K562 (cell line): Measurements from ENCODE around the gene AGPAT2. TPM values are rescaled to one million over a fixed set of nuclear protein-coding genes. Genes with fewer than 3 reads are reported as not detected.

ENCODE experiments used
- ATAC-seq: fragments of 200-7000 bp; cut with Tn5 transposase; 3 replicates; pipeline ENCODE4 v1.9.1; 2020; ENCODE audit warnings: moderate library complexity
- BruUV-seq: library from RNA; stranded (reverse); fragments of 400-500 nt; replicated peaks from 2 replicates; lab custom pipeline; 2021; lab: Mats Ljungman, UMichigan
- CTCF ChIA-PET: fragments of 300-600 bp; formaldehyde crosslinking; extraction: SDS; loops from one replicate; lab custom pipeline; 2021; ENCODE audit warnings: low intra/inter-chr PET ratio; lab: Yijun Ruan, JAX
- POLR2A ChIA-PET: fragments of 300-600, 350-650 bp; sonication (Branson Sonifier 250); formaldehyde crosslinking; extraction: SDS; loops from one replicate; lab custom pipeline; 2021; ENCODE audit warnings: antibody characterized with exemption, inconsistent platforms; lab: Yijun Ruan, JAX
- DNase-seq, 4 experiments: peaks; one replicate each; pipeline versions ENCODE4 v3.0.0 to v3.0.0-alpha.2; 2011 to 2018; ENCODE audit warnings: low spot score in 3 of 4, mixed read lengths in 3 of 4; ENCODE audit errors: extremely low read depth in 1 of 4
- FAIRE-seq: peaks from 2 replicates; lab custom pipeline; 2011; peaks lifted over from hg19 to GRCh38; lab: Jason Lieb, UNC
- H2AFZ ChIP-seq: 2 replicates; pipeline ENCODE4 v1.6.0; 2011; ENCODE audit warnings: low read depth, low read length, control low read depth, inconsistent platforms
- H3K27ac ChIP-seq: fragments of 200-600 bp; 3 replicates; pipeline ENCODE4 v1.8.0; 2011; ENCODE audit warnings: low read depth, mild to moderate bottlenecking, control low read depth, inconsistent platforms, low read length, moderate library complexity, mixed read lengths; ENCODE audit errors: extremely low read depth
- H3K27me3 ChIP-seq, 2 experiments: fragments of 300-600 bp in 1 of 2; 2 replicates in 1 of 2; 3 replicates in 1 of 2; pipeline versions ENCODE4 v1.6.0 to v1.8.0; 2011; ENCODE audit warnings: inconsistent platforms in 2 of 2, low read length in 2 of 2, mild to moderate bottlenecking in 1 of 2, mixed read lengths in 1 of 2, moderate library complexity in 1 of 2; ENCODE audit not compliant: control insufficient read depth in 2 of 2, insufficient read depth in 2 of 2
- H3K36me3 ChIP-seq: fragments of 300-600 bp; 3 replicates; pipeline ENCODE4 v1.8.0; 2011; ENCODE audit warnings: mild to moderate bottlenecking, low read length, inconsistent platforms; ENCODE audit not compliant: control insufficient read depth, insufficient read depth
- H3K4me1 ChIP-seq, 2 experiments: fragments of 200-600 bp in 1 of 2; replicated peaks in 1 of 2; 2 replicates in 1 of 2; 3 replicates in 1 of 2; pipeline versions ENCODE4 v1.5.1 to v1.8.0; 2011; ENCODE audit warnings: inconsistent platforms in 2 of 2, low read length in 2 of 2, mild to moderate bottlenecking in 1 of 2, mixed read lengths in 1 of 2, moderate library complexity in 1 of 2; ENCODE audit not compliant: control insufficient read depth in 2 of 2, insufficient read depth in 2 of 2
- H3K4me2 ChIP-seq: 2 replicates; pipeline ENCODE4 v1.6.1; 2011; ENCODE audit warnings: low read length, control low read depth, inconsistent platforms, mixed read lengths; ENCODE audit not compliant: insufficient read depth
- H3K4me3 ChIP-seq: fragments of 200-600 bp; sonication (generic), shearing (Covaris generic); 2 replicates; pipeline ENCODE4 v1.5.1; 2016; ENCODE audit warnings: control low read depth, inconsistent platforms
- H3K79me2 ChIP-seq: fragments of 200-600 bp; 3 replicates; pipeline ENCODE4 v1.8.0; 2011; ENCODE audit warnings: low read length, inconsistent platforms; ENCODE audit not compliant: control insufficient read depth, insufficient read depth
- H3K9ac ChIP-seq, 2 experiments: 2 replicates each; pipeline versions ENCODE4 v1.6.0 to v1.6.1; 2011; ENCODE audit warnings: low read depth in 2 of 2, low read length in 2 of 2, control low read depth in 1 of 2, inconsistent platforms in 1 of 2, mild to moderate bottlenecking in 1 of 2, mixed read lengths in 1 of 2; ENCODE audit not compliant: insufficient read depth in 1 of 2
- H3K9me1 ChIP-seq: one replicate; pipeline ENCODE4 v1.6.0; 2011; ENCODE audit warnings: inconsistent platforms, mild to moderate bottlenecking, low read length, moderate library complexity; ENCODE audit not compliant: control insufficient read depth, insufficient read depth
- H3K9me3 ChIP-seq: replicated peaks from 2 replicates; pipeline ENCODE4 v1.5.1; 2011; ENCODE audit warnings: low read depth, low read length, inconsistent platforms; ENCODE audit not compliant: control insufficient read depth, insufficient read depth
- H4K20me1 ChIP-seq: replicated peaks from 2 replicates; pipeline ENCODE4 v1.6.1; 2011; ENCODE audit warnings: low read length, inconsistent platforms, mixed read lengths; ENCODE audit not compliant: control insufficient read depth, insufficient read depth
- CBFA2T3 ChIP-seq: fragments of 450-650 bp; IDR thresholded peaks from 2 replicates; pipeline ENCODE4 v1.6.1; 2017
- CEBPB ChIP-seq: fragments of 450-650 bp; IDR thresholded peaks from 2 replicates; pipeline ENCODE4 v1.6.1; 2016; ENCODE audit warnings: missing genetic modification characterization, missing compliant biosample characterization
- E2F4 ChIP-seq: sonication (generic); formaldehyde crosslinking; IDR thresholded peaks from 2 replicates; pipeline ENCODE4 v1.8.0; 2022; ENCODE audit warnings: mild to moderate bottlenecking, low read depth, missing genetic modification reagents
- KLF16 ChIP-seq: IDR thresholded peaks from 2 replicates; pipeline ENCODE4 v1.6.1; 2016; ENCODE audit warnings: antibody characterized with exemption
- MLX ChIP-seq, 2 experiments: fragments of 450-650 bp in 1 of 2; sonication (generic) in 1 of 2; formaldehyde crosslinking; conservative IDR thresholded peaks; 2 replicates each; pipeline versions ENCODE4 v1.4.0 to v1.8.1; 2020 to 2022; ENCODE audit warnings: mild to moderate bottlenecking in 1 of 2, missing genetic modification reagents in 1 of 2
- OTX1 ChIP-seq: fragments of 450-650 bp; formaldehyde crosslinking; IDR thresholded peaks from 2 replicates; pipeline ENCODE4 v1.4.0; 2022; ENCODE audit warnings: mild to moderate bottlenecking
- SMAD1 ChIP-seq: fragments of 150-350 bp; IDR thresholded peaks from 2 replicates; pipeline ENCODE4 v1.6.1; 2014; ENCODE audit warnings: low read length, low read depth; ENCODE audit not compliant: partially characterized antibody
- ZFX ChIP-seq: sonication (generic); formaldehyde crosslinking; IDR thresholded peaks from 2 replicates; pipeline ENCODE4 v1.8.0; 2022; ENCODE audit warnings: mild to moderate bottlenecking, missing genetic modification reagents, moderate library complexity
- WGBS: fragments of 100-300 bp; shearing (Covaris generic); methylation state at CpG from one replicate; pipeline ENCODE4 v1.1.6; 2016; ENCODE audit warnings: low coverage, mixed read lengths; ENCODE audit not compliant: insufficient coverage; ENCODE audit errors: missing lambda C conversion rate; 5-methylcytosine and 5-hydroxymethylcytosine counted together
- in situ Hi-C: fragments of 300-500 bp; cut with MboI; formaldehyde crosslinking; loops from 4 replicates; pipeline ENCODE4 v1.15.0; 2018; ENCODE audit warnings: inconsistent platforms, mixed read lengths
- intact Hi-C: fragments of 100-400 bp; cut with micrococcal nuclease; formaldehyde crosslinking; loops from 2 replicates; pipeline ENCODE4 v1.14.2; 2022
- polyA plus RNA-seq, 8 experiments: library from polyadenylated mRNA; depleted of rRNA in 4 of 8; stranded (reverse) in 5 of 8; unstranded in 3 of 8; fragments of >200 nt; fragmentation: Nextera tagmentation in 2 of 8; fragmentation: Illumina TruSeq in 1 of 8; extraction: Ambion mirVana in 2 of 8; extraction: Trizol in 1 of 8; gene quantifications; 2 replicates each; pipeline versions ENCODE4 v1.2.1 to v1.2.3, GENCODE V29; 2011 to 2014; ENCODE audit warnings: inconsistent platforms in 1 of 8, missing spikeins in 1 of 8
- total RNA-seq, 7 experiments: library from RNA; depleted of rRNA in 6 of 7; stranded (reverse); fragments of >200 nt in 6 of 7; fragmentation: Illumina TruSeq in 2 of 7; extraction: Trizol in 2 of 7; gene quantifications; 2 replicates each; pipeline versions ENCODE4 v1.2.1 to v1.2.3, GENCODE V29; 2011 to 2021; ENCODE audit warnings: low replicate concordance in 1 of 7

The AGPAT2 gene
- total and polyA plus RNA-seq, 9 of the 15 experiments (the other 6 are each of a cell fraction or from before 2014, with no cell fraction given): 0.13 to 54.5 (median 23.9) TPM

- H3K79me2 ChIP-seq: peaks cover 46% of the 10 kb centered on the region
- DNase-seq (no peak), ATAC-seq (no peak), FAIRE-seq (peak; percentile 6)
- H3K4me3 ChIP-seq: no peak overlapping the region
- H4K20me1 ChIP-seq: peaks cover 11% of the 10 kb centered on the region
- no peak overlapping the region for H2AFZ ChIP-seq
- H3K9me3 ChIP-seq: no peaks in the 10 kb centered on the region
- WGBS: 63% methylated on average over 20 of the region's 22 CpGs
- in situ Hi-C loops: no loop called here
- H3K27me3 ChIP-seq: no peaks in the 10 kb centered on the region
- H3K4me2 ChIP-seq: no peak overlapping the region
- H3K27ac ChIP-seq: no peak overlapping the region
- CTCF ChIA-PET: no interaction called here
- peaks cover 11 to 84% of the 10 kb centered on the region in 2 experiments; a peak in 4 of 5 replicates for H3K4me1 ChIP-seq
- no peak for TF ChIP-seq SMAD1
- peak; percentile 43 for TF ChIP-seq CEBPB (tag)
- TF ChIP-seq OTX1 (CRISPR knock-in tag): no peak
- TF ChIP-seq, all 486 proteins: peak for 1
- intact Hi-C loops: no loop called here
- H3K9me1 ChIP-seq: peaks cover 2% of the 10 kb centered on the region
- peaks cover 29% of the 10 kb centered on the region; the same call in 1 of the 3 replicates for H3K36me3 ChIP-seq
- BruUV-seq: no TSS peak
- POLR2A ChIA-PET: no interaction called here
- H3K9ac ChIP-seq: peak overlapping the region in 1 of 2 experiments; percentile 78; a peak in 2 of 4 replicates
These were observed 7.8 kb downstream of the AGPAT2 start for GRCh38 chr9:136679431-136679941.

- Histone ChIP-seq H3K4me3 (no peak overlapping the region), H4K20me1 (peaks cover 15% of the 10 kb centered on the region), H3K79me2 (peaks cover 37% of the 10 kb centered on the region), H3K4me1 (peaks cover 11 to 84% of the 10 kb centered on the region in 2 experiments; a peak in 4 of 5 replicates), H3K27me3 (no peaks in the 10 kb centered on the region), H3K9ac (peak overlapping the region in 1 of 2 experiments; percentile 78; a peak in 2 of 4 replicates), H3K9me1 (peaks cover 2% of the 10 kb centered on the region), H3K4me2 (no peak overlapping the region), H3K9me3 (no peaks in the 10 kb centered on the region), H2AFZ (no peak overlapping the region), H3K27ac (no peak overlapping the region), H3K36me3 (peaks cover 28% of the 10 kb centered on the region; the same call in 1 of the 3 replicates)
- intact Hi-C loops: no loop called here
- ChIA-PET CTCF (no interaction called here), POLR2A (interaction anchor here (0.6 to 1.0 kb wide), 2 partner anchors 139 to 574 kb away, joined by 3 to 4 read pairs; no protein-coding TSS in a partner anchor)
- no TSS peak for BruUV-seq
- 66% methylated on average over 6 of the region's 6 CpGs for WGBS
- FAIRE-seq (no peak), DNase-seq (no peak), ATAC-seq (no peak)
- in situ Hi-C loops: no loop called here
- TF ChIP-seq E2F4 (CRISPR knock-in tag): no peak
- no peak for TF ChIP-seq KLF16
- TF ChIP-seq MLX (CRISPR knock-in tag; conservative IDR thresholded peaks at IDR 0.05): no peak
- 0 out of 2 replicates have a peak, but pooled peaks have one; percentile 11 for TF ChIP-seq ZFX (CRISPR knock-in tag)
- no peak for TF ChIP-seq CBFA2T3
These were observed 8.6 kb downstream of the AGPAT2 start for GRCh38 chr9:136678624-136679023.
